GM21529 (cell line): Measurements from ENCODE around the gene GGPS1.
"Not testable (repeated sequence)": the region's sequence is repeated elsewhere in the genome, so short reads cannot be mapped to it uniquely, and the experiment has no call there.

Experiments used
- ATAC-seq: cut with Tn5 transposase; IDR thresholded peaks from one replicate; pipeline ENCODE4 v1.9.1; 2021; ENCODE audit not compliant: unreplicated experiment

GGPS1 gene

DNA sequence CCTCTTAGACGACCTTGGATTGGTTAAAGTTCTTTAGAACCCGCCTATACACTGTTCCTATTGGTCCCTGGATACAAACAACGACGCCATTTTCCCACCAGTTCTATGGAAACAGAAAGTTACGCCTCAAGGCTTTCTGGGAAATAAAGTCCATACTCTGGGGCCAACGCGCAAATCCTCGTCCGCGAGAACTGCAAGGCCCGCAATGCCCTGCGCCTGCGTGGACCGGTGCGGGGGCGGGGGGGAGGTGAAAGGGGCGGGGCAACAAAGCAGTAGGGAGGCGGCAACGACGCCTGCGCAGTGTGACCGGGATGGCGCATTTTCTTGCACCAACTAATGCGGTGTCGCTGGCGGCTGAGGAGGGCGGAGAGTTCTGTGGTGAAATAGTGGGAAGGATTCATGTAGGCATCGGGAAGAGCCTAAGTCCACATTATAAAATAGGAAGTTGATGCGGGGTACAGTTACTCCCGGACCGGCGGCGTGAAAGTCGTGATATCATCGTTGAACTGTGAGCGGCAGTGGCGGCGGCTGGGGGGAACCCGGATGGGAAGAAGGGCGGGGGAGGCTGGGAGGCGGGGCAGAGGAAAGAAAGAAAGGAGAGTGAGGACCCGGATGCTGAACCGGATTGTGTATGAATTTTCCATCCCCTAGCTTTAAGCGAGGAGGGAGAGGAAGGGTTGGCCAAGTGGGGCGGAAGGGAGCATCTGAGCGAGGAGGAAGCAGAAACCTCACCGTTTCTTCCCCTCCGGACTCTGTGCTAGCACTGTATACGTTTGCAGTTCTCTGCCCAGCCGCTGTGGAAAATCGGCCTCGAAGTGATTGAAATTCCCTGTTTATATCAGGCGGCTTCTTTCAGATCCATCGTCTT, at the start of gene GGPS1:
Gene GGPS1 (plus strand): TSS at position 300 of the 868 bp plus-strand sequence. CDS start 6,695 bp downstream, outside the sequence.
- peak; percentile 65 for ATAC-seq

DNA sequence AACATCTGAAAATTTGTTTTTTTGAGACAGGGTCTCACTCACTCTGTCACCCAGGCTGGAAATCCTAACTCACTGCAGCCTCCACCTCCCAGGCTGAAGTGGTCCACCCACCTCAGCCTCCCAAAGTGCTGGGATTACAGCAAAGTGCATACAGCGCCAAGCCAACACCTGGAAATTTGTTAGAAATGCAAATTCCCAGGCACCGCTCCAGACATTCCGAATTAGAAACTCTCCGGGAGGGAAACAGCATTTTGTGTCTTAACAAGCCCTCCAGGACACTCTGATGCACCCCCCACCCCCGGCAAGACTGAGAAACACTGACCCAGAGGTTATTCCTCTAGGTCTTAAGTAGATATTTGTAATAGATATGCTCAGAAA, 49.5 kb upstream of the GGPS1 start:
- ATAC-seq: no peak

DNA sequence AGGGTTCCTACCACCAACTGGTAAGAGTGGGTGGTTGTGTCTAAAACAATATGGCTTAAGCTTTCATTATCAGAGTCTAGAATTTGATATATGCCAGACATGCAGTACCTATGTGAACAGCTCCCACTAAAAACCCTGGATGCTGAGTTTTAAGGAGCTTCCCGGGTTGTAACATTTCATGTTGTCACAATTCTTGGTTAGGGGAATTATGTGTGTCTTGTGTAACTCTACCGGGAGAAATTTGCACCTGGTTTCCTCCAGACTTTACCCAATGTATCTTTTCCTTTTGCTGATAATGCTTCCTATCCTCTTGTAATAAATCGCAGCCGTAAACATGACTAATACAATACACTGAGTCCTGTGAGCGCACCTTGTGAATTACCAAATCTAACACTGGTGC, 48.7 kb upstream of the GGPS1 start:
- ATAC-seq: no peak

DNA sequence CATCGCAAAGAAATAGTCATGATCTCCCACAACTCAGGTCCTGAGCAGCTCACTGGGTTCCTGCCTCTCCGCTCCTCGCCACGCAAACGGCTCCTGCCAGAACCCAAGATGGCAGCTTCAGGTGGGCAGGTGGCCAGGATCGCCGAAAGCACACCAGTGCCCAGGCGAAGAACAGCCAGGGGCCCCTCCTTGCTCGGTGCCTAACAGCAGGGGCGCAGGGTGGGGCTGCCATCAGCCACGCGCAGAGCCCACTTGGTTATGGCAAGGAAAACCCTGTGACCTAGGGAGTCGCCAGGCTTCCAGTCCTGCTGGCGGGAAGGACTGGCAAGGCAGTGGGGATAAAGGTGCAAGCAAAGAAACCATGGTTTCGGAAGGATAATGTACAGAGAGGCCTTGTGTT, 47.9 kb upstream of the GGPS1 start:
- no peak for ATAC-seq

DNA sequence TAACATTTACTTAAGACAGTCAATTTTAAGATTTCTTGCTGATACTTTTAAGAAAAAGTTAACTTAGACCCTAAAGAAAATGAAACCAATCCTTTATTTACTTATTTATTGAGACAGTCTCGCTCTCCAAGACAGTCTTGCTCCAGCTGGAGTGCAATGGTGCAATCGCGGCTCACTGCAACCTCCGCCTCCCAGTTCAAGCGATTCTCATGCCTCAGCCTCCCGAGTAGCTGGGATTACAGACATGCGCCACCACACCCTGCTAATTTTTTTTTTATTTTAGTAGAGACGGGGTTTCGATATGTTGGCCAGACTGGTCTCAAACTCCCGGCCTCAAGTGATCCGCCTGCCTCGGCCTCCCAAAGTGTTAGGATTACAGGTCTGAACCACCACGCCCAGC, 44.7 kb upstream of the GGPS1 start:
- not testable (repeated sequence) for ATAC-seq

DNA sequence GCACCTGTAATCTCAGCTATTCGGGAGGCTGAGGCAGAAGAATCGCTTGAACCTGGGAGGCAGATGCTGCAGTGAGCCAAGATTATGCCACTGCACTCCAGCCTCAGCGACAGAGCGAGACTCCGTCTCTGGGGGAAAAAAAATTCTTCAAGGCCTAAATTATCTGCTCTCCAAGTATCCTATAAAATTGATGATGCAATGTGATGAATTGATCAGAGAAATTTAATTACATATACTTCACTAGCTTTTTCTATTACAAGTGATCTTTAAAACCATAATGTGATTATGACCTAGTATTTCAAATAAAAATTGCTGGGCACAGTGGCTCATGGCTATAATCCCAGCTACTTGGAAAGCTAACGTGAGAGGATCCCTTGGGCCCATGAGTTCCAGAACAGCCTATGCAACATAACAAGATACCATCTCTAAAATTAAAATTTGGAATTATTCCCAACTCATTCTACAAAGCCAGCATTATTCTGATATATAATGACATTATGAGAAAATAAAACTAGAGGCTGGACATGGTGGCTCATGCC, 44.1 kb upstream of the GGPS1 start:
- no peak for ATAC-seq

DNA sequence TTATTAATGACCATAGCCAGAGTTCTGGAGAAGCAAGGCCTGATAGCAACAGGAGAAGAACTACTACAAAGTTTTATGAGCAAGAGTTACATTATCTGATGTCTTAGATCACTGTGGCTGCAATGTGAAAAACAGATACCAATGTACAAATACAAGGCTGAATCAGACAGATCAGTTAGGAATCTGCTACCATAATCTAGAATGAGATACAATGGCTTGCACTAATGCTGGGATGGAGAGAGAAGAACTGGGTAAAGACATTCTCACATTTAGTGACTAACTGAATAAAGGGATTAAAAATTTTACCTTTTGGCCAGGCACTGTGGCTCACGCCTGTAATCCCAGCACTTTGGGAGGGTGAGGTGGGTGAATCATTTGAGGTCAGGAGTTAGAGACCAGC, 41.7 kb upstream of the GGPS1 start:
- no peak for ATAC-seq

DNA sequence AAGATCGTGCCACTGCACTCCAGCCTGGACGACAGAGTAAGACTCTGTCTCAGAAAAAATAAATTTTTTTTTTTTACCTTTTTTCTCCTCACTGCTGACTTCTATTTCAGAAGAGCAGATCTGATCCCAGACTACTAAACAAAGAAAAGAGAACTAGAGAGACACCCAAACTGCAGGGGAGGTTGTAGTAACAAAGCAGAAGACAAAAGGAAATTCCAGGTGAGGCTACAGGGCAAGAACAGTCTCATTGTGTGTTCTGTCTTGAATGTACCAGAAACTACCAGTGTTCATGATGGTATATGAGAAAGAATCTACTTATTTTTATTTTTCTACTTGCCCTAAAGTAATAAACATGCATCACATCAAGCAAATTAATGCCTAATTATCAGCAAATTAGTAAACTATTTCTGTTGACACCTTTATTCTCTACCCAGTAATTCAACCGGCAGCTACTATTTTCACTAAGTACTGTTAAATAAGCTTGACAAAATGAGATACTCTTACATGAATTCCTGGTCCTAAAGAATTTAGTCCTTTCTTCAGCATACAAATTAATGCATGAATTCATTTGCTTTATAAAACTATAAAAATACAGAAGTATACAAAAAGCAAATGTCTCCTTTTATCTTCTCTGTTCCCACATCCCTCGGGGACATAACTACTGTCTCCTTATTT, 41.0 kb upstream of the GGPS1 start:
- ATAC-seq: no peak

DNA sequence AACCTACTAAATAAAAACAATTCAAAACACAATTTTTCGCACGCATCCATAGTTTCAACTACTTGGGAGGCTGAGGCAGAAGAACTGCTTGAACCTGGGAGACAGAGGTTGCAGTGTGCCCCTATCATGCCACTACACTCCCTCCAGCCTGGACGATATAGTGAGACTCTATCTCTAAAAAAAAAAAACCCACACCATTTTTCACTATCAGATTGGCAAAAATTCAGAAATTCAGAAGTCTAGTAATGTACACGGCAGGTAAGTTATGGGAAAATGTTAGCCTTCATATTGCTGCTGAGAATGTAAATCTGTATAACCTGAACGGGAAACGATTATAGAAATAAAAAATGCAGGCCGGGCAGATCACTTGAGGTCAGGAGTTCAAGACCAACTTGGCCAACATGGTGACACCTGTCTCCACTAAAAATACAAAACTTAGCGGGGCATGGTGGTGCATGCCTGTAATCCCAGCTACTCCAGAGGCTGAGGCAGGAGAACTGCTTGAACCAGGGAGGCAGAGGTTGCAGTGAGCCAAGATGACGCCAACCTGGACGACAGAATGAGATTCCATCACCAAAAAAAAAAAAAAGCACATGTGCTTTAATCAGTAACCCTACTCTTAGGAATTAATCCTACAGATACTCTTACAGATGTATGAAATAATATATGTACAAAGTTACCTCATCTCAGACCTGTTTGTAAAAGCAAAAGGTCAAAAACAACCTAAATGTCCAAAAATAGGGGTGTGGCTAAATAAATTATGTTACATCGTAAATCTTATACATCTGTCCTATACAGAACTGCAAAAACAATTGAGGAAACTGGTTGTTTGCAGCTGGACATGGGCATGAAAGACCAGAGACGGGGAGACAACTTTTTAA, 38.3 kb upstream of the GGPS1 start:
- ATAC-seq: no peak

DNA sequence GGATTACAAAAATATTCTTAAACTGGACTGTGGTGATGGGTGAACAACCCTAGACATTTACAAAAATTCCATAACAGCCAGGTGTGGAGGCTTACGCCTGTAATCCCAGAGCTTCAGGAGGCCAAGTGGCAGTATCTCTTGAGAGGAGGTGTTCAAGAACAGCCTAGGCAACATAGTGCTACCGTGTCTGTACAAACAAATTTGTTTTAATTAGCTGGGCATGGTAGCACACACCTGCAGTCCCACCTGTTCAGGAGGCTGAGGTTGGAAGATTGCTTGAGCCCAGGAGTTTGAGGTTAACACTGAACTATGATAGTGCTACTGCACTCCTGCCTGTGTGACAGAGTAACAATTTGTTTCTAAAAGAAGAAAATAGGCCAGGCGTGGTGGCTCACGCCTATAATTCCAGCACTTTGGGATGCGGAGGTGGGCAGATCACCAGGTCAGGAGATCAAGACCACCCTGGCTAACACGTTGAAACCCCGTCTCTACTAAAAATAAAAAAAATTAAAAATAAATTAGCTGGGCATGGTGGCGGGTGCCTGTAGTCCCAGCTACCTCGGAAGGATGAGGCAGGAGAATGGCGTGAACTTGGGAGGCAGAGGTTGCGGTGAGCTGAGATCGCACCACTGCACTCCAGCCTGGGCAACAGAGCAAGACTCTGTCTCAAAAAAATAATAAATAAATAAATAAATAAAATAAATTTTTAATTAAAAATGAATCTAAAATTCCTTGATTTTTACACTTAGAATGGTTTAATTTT, 37.4 kb upstream of the GGPS1 start:
- ATAC-seq: no peak

DNA sequence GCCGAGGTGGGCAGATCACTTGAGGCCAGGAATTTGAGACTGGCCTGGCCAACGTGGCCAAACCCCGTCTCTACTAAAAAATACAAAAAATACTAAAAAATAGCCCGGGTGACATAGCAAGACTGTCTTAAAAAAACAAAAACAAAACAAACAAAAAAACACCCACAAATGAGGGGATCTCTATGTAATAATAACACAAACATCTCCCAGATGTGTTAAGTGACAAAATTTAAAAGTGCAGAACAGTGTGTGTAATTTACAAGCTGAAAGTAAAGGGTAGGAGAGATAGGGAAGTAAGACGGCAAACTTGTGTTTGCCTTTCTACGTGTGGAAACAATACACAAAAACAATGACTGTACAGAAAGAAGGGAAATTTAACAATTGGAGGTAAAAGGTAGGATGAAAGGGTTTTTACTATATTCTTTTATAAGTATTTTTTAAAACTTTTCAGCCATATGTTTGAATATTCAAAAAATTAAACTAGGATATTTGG, 36.7 kb upstream of the GGPS1 start:
- no peak for ATAC-seq

DNA sequence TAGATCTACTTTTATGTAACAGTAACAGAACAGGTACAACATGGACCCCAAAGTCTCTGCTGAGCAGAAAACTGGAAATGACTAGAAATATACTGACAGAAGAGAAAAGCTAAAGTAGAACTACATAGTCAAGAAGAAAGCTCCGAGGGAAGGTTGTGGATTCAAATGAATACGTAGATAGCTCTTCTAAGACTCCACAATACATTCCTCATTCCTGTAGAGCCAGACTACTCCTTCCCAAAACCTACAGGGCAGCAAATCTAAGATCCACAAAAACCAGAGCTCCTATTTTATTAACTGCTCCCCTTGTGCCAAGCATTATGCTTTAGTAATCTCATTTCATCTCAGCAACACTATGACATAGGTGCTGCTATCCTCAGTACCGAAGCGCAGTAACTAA, 35.6 kb upstream of the GGPS1 start:
- ATAC-seq: no peak

DNA sequence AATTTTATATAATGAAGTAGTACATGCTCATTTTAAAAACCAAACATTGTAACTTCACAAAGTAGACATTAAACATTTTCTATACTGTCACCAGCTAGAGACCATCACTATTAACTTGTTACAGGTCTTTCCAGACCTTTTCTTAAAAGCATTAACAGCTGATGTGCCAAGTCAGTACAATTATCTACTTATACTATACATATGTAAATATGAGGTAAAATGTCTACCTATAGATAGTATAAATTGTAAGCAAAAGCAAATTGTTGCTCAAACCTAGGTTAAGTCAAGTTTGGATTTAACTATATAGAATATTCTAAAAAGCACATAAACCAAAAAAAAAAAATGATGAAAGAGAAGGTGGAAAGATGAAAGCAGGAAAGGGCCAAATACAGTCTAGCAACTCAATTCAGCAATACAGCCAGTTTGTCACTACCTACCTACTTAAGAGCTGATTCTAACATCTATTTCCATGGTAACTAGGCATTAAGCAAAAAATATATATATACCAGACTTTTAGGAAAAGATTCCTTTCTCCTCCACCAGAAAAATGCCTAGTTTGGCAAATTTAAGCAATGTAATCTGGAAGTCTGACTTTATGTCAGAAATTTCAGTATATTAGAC, 34.9 kb upstream of the GGPS1 start:
- ATAC-seq: no peak

DNA sequence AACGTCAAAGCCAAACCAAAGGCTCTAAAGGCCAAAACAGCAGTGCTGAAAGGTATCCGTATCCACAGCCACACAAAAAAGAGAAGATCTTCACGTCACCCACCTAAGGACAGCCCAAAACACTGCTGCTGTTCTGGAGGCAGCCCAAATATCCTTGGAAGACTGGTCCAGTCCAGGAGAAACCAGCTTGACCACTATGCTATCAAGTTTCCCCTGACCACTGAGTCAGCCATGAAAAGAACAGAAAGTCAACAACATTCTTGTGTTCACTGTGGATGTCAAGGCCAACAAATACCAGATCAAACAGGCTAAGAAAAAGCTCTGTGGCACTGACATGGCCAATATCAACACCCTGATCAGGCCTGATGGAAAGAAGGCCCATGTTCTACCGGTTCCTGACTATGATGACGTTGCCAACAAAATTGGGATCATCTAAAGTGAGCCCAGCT, 32.4 kb upstream of the GGPS1 start:
- ATAC-seq: no peak

DNA sequence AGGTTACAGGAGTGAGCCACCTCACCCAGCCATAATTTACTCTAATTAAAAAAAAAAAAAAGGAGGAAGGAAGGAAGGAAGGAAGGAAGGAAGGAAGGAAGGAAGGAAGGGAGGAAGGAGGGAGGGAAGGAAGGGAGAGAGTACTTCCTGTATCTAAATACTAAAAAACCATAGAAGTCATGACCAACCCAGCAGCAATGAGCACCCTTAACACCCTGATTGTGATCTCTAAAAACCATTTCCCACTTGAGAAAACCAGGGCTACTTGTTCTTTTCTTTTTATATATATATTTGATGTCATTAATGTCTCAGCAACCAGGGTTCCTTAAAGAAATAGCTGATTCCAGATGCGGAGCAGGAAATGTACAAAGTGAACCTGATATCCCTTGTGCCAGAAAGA, 31.6 kb upstream of the GGPS1 start:
- no peak for ATAC-seq

DNA sequence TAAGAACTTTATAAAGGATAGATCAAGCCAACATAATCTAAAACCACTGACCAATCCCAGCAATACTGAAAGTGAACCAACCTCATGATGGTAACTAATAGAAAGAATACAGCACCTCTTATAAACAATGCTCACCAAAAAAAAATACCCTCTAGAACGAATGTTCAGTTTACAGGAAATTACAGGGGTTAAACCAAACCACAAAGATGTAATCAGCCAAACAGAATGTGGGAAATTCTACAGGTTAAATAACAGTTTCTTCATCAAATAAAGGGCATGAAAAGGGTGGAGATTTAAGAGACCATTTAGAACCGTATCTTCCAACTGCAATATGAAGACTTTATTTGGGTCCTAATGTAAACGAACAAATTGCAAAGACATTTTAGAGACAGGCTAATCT, 30.8 kb upstream of the GGPS1 start:
- ATAC-seq: peak; percentile 45

DNA sequence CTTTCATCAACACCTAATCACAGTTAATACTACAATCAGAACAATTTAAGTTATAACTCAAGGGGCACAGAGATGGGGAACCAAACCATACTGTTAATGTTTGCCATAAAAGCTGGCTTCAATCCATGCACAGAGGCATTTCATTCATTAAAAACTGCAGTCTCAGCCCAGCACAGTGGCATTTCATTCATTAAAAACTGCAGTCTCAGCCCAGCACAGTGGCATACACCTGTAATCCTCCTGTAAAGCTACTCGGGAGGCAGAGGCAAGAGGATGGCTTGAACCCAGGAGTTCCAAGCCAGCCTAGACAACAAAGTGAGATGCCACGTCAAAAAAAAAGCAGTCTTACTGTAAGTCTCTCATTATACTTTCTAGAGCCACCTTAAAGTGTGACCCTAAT, 29.6 kb upstream of the GGPS1 start:
- ATAC-seq: no peak

DNA sequence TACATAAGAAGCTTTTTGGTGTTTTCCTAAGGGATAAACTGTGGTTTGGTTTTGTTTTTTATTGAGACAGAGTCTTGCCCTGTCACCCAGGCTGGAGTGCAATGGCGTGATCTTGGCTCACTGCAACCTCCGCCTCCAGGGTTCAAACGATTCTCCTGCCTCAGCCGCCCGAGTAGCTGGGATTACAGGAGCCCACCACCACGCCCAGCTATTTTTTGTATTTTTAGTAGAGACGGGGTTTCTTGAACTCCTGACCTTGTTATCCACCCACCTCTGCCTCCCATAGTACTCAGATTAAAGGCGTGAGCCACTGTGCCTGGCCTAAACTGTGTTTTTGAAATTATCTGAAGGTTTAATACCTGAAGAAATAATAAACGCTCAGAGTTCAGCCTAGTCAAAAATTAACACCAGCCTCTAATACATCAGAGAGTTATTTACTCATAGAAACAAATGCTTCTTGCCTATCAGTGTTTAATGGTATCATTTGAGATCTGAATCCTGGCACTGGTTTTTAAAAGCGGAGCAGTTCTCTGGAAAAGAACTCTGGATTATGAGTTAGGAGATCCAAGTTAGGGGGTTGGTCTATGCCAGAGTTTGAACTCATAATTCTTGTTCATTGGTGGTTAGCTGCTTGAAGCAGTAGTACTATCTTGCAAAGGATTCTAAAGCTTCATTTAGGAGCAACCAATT, 29.1 kb upstream of the GGPS1 start:
- no peak for ATAC-seq

DNA sequence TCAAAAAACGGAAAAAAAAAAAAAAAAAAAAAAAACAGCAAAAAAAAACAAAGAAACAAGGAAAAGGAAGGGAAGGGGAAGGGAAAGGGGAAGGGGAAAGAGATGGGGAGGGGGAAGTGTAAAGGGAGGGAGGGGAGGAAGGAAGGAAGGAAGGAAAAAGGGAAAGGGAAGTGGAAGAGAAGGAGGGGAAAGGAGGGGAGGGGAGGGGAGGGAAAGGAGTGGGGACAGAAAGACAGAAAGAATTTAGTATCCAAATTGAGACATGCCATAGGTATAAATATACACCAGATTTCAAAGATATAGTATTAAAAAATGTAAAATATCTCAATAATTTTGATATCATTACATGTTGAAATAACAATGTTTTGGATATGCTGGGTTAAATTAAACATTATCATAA, 26.2 kb upstream of the GGPS1 start:
- ATAC-seq: no peak
